WTC11 (cell line): ENCODE measurements around the gene TNK1. TPM values are rescaled to one million over a fixed set of nuclear protein-coding genes. Genes with fewer than 3 reads are reported as not detected.
A peak's percentile ranks its signal among the peaks of the same experiment; 100 is the strongest.

Source experiments
- ATAC-seq: fragments of 200-7000 bp; cut with Tn5 transposase; 2 replicates; pipeline ENCODE4 v1.10.0; 2021; ENCODE audit warnings: mild to moderate bottlenecking, moderate library complexity
- CTCF ChIA-PET: fragments of 300-600 bp; sonication (Branson Sonifier 250); formaldehyde crosslinking; loops from one replicate; lab custom pipeline; 2021; ENCODE audit warnings: antibody characterized with exemption; lab: Charles Lee
- POLR2A ChIA-PET: fragments of 350-600 bp; sonication (Branson Sonifier 250); formaldehyde crosslinking; loops from one replicate; lab custom pipeline; 2021; ENCODE audit warnings: antibody characterized with exemption; lab: Charles Lee
- DNase-seq: peaks from one replicate; pipeline ENCODE4 v3.0.0; 2021; ENCODE audit warnings: low spot score
- H3K27ac Mint-ChIP-seq: 2 replicates; pipeline ENCODE4 v1.8.0; 2021; ENCODE audit warnings: mixed read lengths
- H3K27me3 Mint-ChIP-seq: 2 replicates; pipeline ENCODE4 v1.8.0; 2021; ENCODE audit warnings: low read depth, mild to moderate bottlenecking, moderate library complexity, mixed read lengths
- H3K36me3 Mint-ChIP-seq: 2 replicates; pipeline ENCODE4 v1.8.0; 2021; ENCODE audit warnings: mixed read lengths
- H3K4me1 Mint-ChIP-seq: 2 replicates; pipeline ENCODE4 v1.8.0; 2022; ENCODE audit warnings: mixed read lengths
- H3K4me3 Mint-ChIP-seq: 2 replicates; pipeline ENCODE4 v1.8.0; 2021; ENCODE audit warnings: mild to moderate bottlenecking, moderate library complexity, mixed read lengths
- H3K9me3 Mint-ChIP-seq: 2 replicates; pipeline ENCODE4 v1.8.0; 2021; ENCODE audit warnings: mixed read lengths
- ATF1 ChIP-seq: sonication (generic); formaldehyde crosslinking; IDR thresholded peaks from 2 replicates; pipeline ENCODE4 v1.8.1; 2023; ENCODE audit warnings: mild to moderate bottlenecking, moderate library complexity, missing genetic modification reagents
- CBFB ChIP-seq: sonication (generic); formaldehyde crosslinking; IDR thresholded peaks from 2 replicates; pipeline ENCODE4 v1.8.1; 2022; ENCODE audit warnings: mild to moderate bottlenecking, low read depth, missing genetic modification reagents
- CREB1 ChIP-seq: sonication (generic); formaldehyde crosslinking; IDR thresholded peaks from 2 replicates; pipeline ENCODE4 v1.8.0; 2023; ENCODE audit warnings: mild to moderate bottlenecking, missing genetic modification reagents
- ERG ChIP-seq: fragments of 250-450 bp; sonication (Bioruptor Pico); IDR thresholded peaks from 2 replicates; pipeline ENCODE4 v1.8.0; 2021; ENCODE audit warnings: mild to moderate bottlenecking
- ESRRA ChIP-seq: sonication (generic); formaldehyde crosslinking; IDR thresholded peaks from 2 replicates; pipeline ENCODE4 v1.8.1; 2022; ENCODE audit warnings: mild to moderate bottlenecking, missing genetic modification reagents, borderline replicate concordance
- FOXJ3 ChIP-seq: sonication (generic); formaldehyde crosslinking; IDR thresholded peaks from 2 replicates; pipeline ENCODE4 v1.9.0; 2021; ENCODE audit warnings: missing genetic modification reagents, mild to moderate bottlenecking, borderline replicate concordance
- FOXK1 ChIP-seq: sonication (generic); formaldehyde crosslinking; IDR thresholded peaks from 2 replicates; pipeline ENCODE4 v1.8.0; 2022; ENCODE audit warnings: mild to moderate bottlenecking, moderate library complexity, missing genetic modification reagents
- IRF2 ChIP-seq: sonication (generic); formaldehyde crosslinking; IDR thresholded peaks from 2 replicates; pipeline ENCODE4 v1.8.0; 2022; ENCODE audit warnings: low read depth, missing genetic modification reagents, borderline replicate concordance
- JUN ChIP-seq: sonication (generic); formaldehyde crosslinking; IDR thresholded peaks from 2 replicates; pipeline ENCODE4 v1.8.0; 2023; ENCODE audit warnings: mild to moderate bottlenecking, missing genetic modification reagents
- MAX ChIP-seq: sonication (generic); formaldehyde crosslinking; IDR thresholded peaks from 2 replicates; pipeline ENCODE4 v1.8.0; 2022; ENCODE audit warnings: mild to moderate bottlenecking, missing genetic modification reagents
- MXD4 ChIP-seq: fragments of 250-450 bp; sonication (Bioruptor Pico); IDR thresholded peaks from 2 replicates; pipeline ENCODE4 v1.8.0; 2021; ENCODE audit warnings: mild to moderate bottlenecking, moderate library complexity, borderline replicate concordance
- NFE2L1 ChIP-seq: sonication (generic); formaldehyde crosslinking; IDR thresholded peaks from 2 replicates; pipeline ENCODE4 v1.8.1; 2023; ENCODE audit warnings: missing genetic modification reagents
- NR1H2 ChIP-seq: sonication (generic); formaldehyde crosslinking; IDR thresholded peaks from 2 replicates; pipeline ENCODE4 v1.9.0; 2021; ENCODE audit warnings: mild to moderate bottlenecking, moderate library complexity, missing genetic modification reagents
- NR2C2 ChIP-seq: sonication (generic); formaldehyde crosslinking; IDR thresholded peaks from 2 replicates; pipeline ENCODE4 v1.8.0; 2022; ENCODE audit warnings: mild to moderate bottlenecking, missing genetic modification reagents
- NR3C1 ChIP-seq: sonication (generic); formaldehyde crosslinking; conservative IDR thresholded peaks from 2 replicates; pipeline ENCODE4 v1.8.1; 2023; ENCODE audit warnings: low read depth, mild to moderate bottlenecking, missing genetic modification reagents
- PRRX2 ChIP-seq: fragments of 250-450 bp; sonication (Bioruptor Pico); IDR thresholded peaks from 2 replicates; pipeline ENCODE4 v1.8.0; 2021; ENCODE audit warnings: mild to moderate bottlenecking
- RORB ChIP-seq: fragments of 250-450 bp; sonication (Bioruptor Pico); IDR thresholded peaks from 2 replicates; pipeline ENCODE4 v1.9.0; 2021; ENCODE audit warnings: mild to moderate bottlenecking
- SOX15 ChIP-seq: fragments of 250-450 bp; sonication (Bioruptor Pico); IDR thresholded peaks from 2 replicates; pipeline ENCODE4 v1.9.0; 2021; ENCODE audit warnings: mild to moderate bottlenecking
- SP1 ChIP-seq: sonication (generic); formaldehyde crosslinking; conservative IDR thresholded peaks from 2 replicates; pipeline ENCODE4 v1.8.1; 2022; ENCODE audit warnings: missing genetic modification reagents
- TEAD1 ChIP-seq: sonication (generic); formaldehyde crosslinking; IDR thresholded peaks from 2 replicates; pipeline ENCODE4 v1.8.0; 2022; ENCODE audit warnings: mild to moderate bottlenecking, missing genetic modification reagents
- TEAD4 ChIP-seq: sonication (generic); formaldehyde crosslinking; IDR thresholded peaks from 2 replicates; pipeline ENCODE4 v1.8.0; 2022; ENCODE audit warnings: mild to moderate bottlenecking, missing genetic modification reagents
- USF2 ChIP-seq: sonication (generic); formaldehyde crosslinking; IDR thresholded peaks from 2 replicates; pipeline ENCODE4 v1.8.1; 2023; ENCODE audit warnings: mild to moderate bottlenecking, missing genetic modification reagents, moderate library complexity
- ZBTB43 ChIP-seq: sonication (generic); formaldehyde crosslinking; IDR thresholded peaks from 2 replicates; pipeline ENCODE4 v1.8.1; 2023; ENCODE audit warnings: mild to moderate bottlenecking, missing genetic modification reagents
- ZNF219 ChIP-seq: sonication (generic); formaldehyde crosslinking; IDR thresholded peaks from 2 replicates; pipeline ENCODE4 v1.8.0; 2023; ENCODE audit warnings: missing genetic modification reagents, mild to moderate bottlenecking, borderline replicate concordance
- ZNF232 ChIP-seq: sonication (generic); formaldehyde crosslinking; IDR thresholded peaks from 2 replicates; pipeline ENCODE4 v1.8.0; 2022; ENCODE audit warnings: mild to moderate bottlenecking, missing genetic modification reagents
- ZNF396 ChIP-seq: fragments of 250-450 bp; sonication (Bioruptor Pico); IDR thresholded peaks from 2 replicates; pipeline ENCODE4 v1.8.0; 2021; ENCODE audit warnings: mild to moderate bottlenecking, moderate library complexity, borderline replicate concordance
- ZNF416 ChIP-seq: fragments of 250-450 bp; sonication (Bioruptor Pico); IDR thresholded peaks from 2 replicates; pipeline ENCODE4 v1.9.0; 2021; ENCODE audit warnings: mild to moderate bottlenecking, inconsistent platforms
- ZNF425 ChIP-seq: fragments of 250-450 bp; sonication (Bioruptor Pico); conservative IDR thresholded peaks from 2 replicates; pipeline ENCODE4 v1.9.0; 2021; ENCODE audit warnings: mild to moderate bottlenecking
- ZSCAN18 ChIP-seq: fragments of 250-450 bp; sonication (Bioruptor Pico); IDR thresholded peaks from 2 replicates; pipeline ENCODE4 v2.1.2; 2022; ENCODE audit warnings: mild to moderate bottlenecking, moderate library complexity
- total RNA-seq: library from RNA; stranded (reverse); gene quantifications from 3 replicates; pipeline ENCODE4 v1.2.3, GENCODE V29; 2021

Gene TNK1
- total RNA-seq, 1 experiment from 2014 or later: 9.3 TPM

GRCh38 chr17:7432296-7432695, 51.4 kb downstream of the TNK1 start:
- no peak for TF ChIP-seq ZSCAN18 (CRISPR knock-in tag)
- TF ChIP-seq ZNF416 (CRISPR knock-in tag): no peak
- TF ChIP-seq ATF1 (CRISPR knock-in tag): no peak
- no peak for TF ChIP-seq MAX (CRISPR knock-in tag)
- no peak for TF ChIP-seq PRRX2 (CRISPR knock-in tag)
- no peak for TF ChIP-seq ZNF425 (CRISPR knock-in tag)
- TF ChIP-seq CREB1: no peak
- no peak for TF ChIP-seq TEAD1 (CRISPR knock-in tag)
- TF ChIP-seq ERG (CRISPR knock-in tag): no peak
- TF ChIP-seq FOXK1: no peak
- no peaks in the 10 kb centered on the region for H3K9me3 Mint-ChIP-seq

GRCh38 chr17:7435676-7436555, 55.0 kb downstream of the TNK1 start:
- POLR2A ChIA-PET: interaction anchor here (0.7 to 4.2 kb wide), 11 partner anchors 9 to 252 kb away, joined by 3 to 38 read pairs (median 4); partner anchors contain the start of genes CHRNB1, NEURL4, TMEM256 and TP53
- DNase-seq (peak; percentile 68), ATAC-seq (peak; percentile 1)
- Mint-ChIP-seq H3K9me3 (no peaks in the 10 kb centered on the region), H3K4me3 (peak overlapping the region; percentile 90), H3K36me3 (no peaks in the 10 kb centered on the region), H3K4me1 (peaks cover 17% of the 10 kb centered on the region), H3K27me3 (peaks cover 17% of the 10 kb centered on the region), H3K27ac (peak overlapping the region; percentile 98)
- CTCF ChIA-PET: interaction anchor here (0.8 to 4.7 kb wide), 32 partner anchors 9 to 268 kb away, joined by 3 to 69 read pairs (median 8); partner anchors contain the start of genes ACAP1, CHRNB1, KCTD11 and NEURL4
- TF ChIP-seq TEAD4 (CRISPR knock-in tag) (no peak), NR1H2 (CRISPR knock-in tag) (no peak), RORB (CRISPR knock-in tag) (no peak), NR2C2 (CRISPR knock-in tag) (no peak), MXD4 (CRISPR knock-in tag) (no peak), ZNF219 (CRISPR knock-in tag) (no peak), ZNF396 (CRISPR knock-in tag) (no peak), NFE2L1 (CRISPR knock-in tag) (no peak), SOX15 (CRISPR knock-in tag) (no peak), TEAD1 (CRISPR knock-in tag) (no peak), ZBTB43 (0 out of 2 replicates have a peak, but pooled peaks have one; percentile 48), CBFB (CRISPR knock-in tag) (no peak), ZNF232 (CRISPR knock-in tag) (no peak), NR3C1 (CRISPR knock-in tag) (no peak), ESRRA (CRISPR knock-in tag) (no peak), USF2 (CRISPR knock-in tag) (peak; percentile 78), JUN (CRISPR knock-in tag) (0 out of 2 replicates have a peak, but pooled peaks have one; percentile 7), SP1 (no peak), IRF2 (no peak), FOXJ3 (no peak)

More at GRCh38 chr17:7432296-7432695, 51.4 kb downstream of the TNK1 start:
- Mint-ChIP-seq H3K27me3 (peaks cover 3% of the 10 kb centered on the region; the same call in 1 of the 2 replicates), H3K4me3 (no peak overlapping the region), H3K27ac (no peak overlapping the region), H3K36me3 (no peaks in the 10 kb centered on the region), H3K4me1 (peaks cover 4% of the 10 kb centered on the region)
- CTCF ChIA-PET: interaction anchor here (1.0 kb wide), 2 partner anchors 25 to 26 kb away, joined by 3 read pairs; partner anchors contain the start of gene NLGN2
- ATAC-seq (no peak), DNase-seq (no peak)
- POLR2A ChIA-PET: interaction anchor here (0.5 kb wide), 1 partner anchor 33 kb away, joined by 5 read pairs; no protein-coding TSS in a partner anchor
